Fibroblast of skin of back (primary cell): Measurements from ENCODE around the gene ADRM1.

ENCODE experiments used
- DNase-seq: peaks from one replicate; pipeline ENCODE4 v3.0.0-alpha.2; 2013

Gene ADRM1

GRCh38 chr20:62326959-62327725, 24.3 kb downstream of the ADRM1 start:
- DNase-seq: no peak

- DNase-seq: no peak
Observed at GRCh38 chr20:62327726-62328495, 25.1 kb downstream of the ADRM1 start.

- no peak for DNase-seq
Observed at GRCh38 chr20:62328684-62329388, 26.0 kb downstream of the ADRM1 start.

GRCh38 chr20:62329389-62330377, 26.9 kb downstream of the ADRM1 start:
- DNase-seq: no peak

- no peak for DNase-seq
Observed at GRCh38 chr20:62330576-62331317, 27.9 kb downstream of the ADRM1 start.

- no peak for DNase-seq
Observed at GRCh38 chr20:62331347-62331746, 28.6 kb downstream of the ADRM1 start.

GRCh38 chr20:62332421-62332820, 29.6 kb downstream of the ADRM1 start:
- no peak for DNase-seq

- no peak for DNase-seq
Observed at GRCh38 chr20:62332989-62333819, 30.4 kb downstream of the ADRM1 start.

- DNase-seq: no peak
Observed at GRCh38 chr20:62333820-62334595, 31.2 kb downstream of the ADRM1 start.

- no peak for DNase-seq
Observed at GRCh38 chr20:62334881-62335280, 32.1 kb downstream of the ADRM1 start.

- DNase-seq: no peak
Observed at GRCh38 chr20:62335532-62335931, 32.7 kb downstream of the ADRM1 start.

- DNase-seq: no peak
Observed at GRCh38 chr20:62336329-62336728, 33.5 kb downstream of the ADRM1 start.

GRCh38 chr20:62336775-62337557, 34.2 kb downstream of the ADRM1 start:
- no peak for DNase-seq

GRCh38 chr20:62337558-62338293, 34.9 kb downstream of the ADRM1 start:
- no peak for DNase-seq

GRCh38 chr20:62338294-62338620, 35.5 kb downstream of the ADRM1 start:
- DNase-seq: no peak

- DNase-seq: no peak
Observed at GRCh38 chr20:62339647-62340062, 36.9 kb downstream of the ADRM1 start.

- DNase-seq: no peak
Observed at GRCh38 chr20:62342910-62343309, 40.1 kb downstream of the ADRM1 start.

- DNase-seq: no peak
Observed at GRCh38 chr20:62344092-62344491, 41.3 kb downstream of the ADRM1 start.
